Muscle of arm (tissue), 12 donors: ENCODE results near the gene NID1. TPM values are rescaled to one million over a fixed set of nuclear protein-coding genes. Genes with fewer than 3 reads are reported as not detected.
"Not testable (repeated sequence)": the region's sequence is repeated elsewhere in the genome, so short reads cannot be mapped to it uniquely, and the experiment has no call there.

Experiments used
- DNase-seq: peaks from one replicate; pipeline ENCODE4 v3.0.0-alpha.2; 2013
- polyA plus RNA-seq, 12 donors: library from polyadenylated mRNA; unstranded; fragments of 120-200 nt; gene quantifications; one replicate each; pipeline ENCODE4 v1.2.1, GENCODE V29; 2013; ENCODE audit not compliant: insufficient read length in 12 of 12

Gene NID1
- polyA plus RNA-seq, 12 donors, result 154 to 314 (median 260) TPM

- no peak for DNase-seq
Measured at GRCh38 chr1:235968831-235969230, 96.1 kb downstream of the NID1 start.

GRCh38 chr1:235966134-235966533, 98.8 kb downstream of the NID1 start:
- not testable (repeated sequence) for DNase-seq

DNA sequence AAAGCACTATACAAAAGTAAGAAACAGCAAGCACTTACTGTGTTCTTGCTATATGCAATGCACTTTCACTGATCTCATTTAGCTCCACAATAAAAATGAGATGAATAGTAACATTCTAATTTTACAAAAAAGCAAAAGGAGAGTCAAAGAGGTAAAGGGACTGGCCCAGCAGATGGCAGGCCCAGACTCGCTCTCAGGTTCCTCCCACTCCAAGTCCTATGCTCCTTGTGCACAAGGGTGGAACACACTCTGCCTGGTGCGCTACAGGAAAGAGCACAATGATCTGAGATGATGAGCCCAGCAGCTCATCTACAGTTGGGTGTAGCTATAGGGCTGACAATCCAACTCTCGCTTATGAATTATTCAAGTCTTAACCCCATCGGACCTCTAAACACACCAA, 104.1 kb downstream of the NID1 start:
- no peak for DNase-seq

DNA sequence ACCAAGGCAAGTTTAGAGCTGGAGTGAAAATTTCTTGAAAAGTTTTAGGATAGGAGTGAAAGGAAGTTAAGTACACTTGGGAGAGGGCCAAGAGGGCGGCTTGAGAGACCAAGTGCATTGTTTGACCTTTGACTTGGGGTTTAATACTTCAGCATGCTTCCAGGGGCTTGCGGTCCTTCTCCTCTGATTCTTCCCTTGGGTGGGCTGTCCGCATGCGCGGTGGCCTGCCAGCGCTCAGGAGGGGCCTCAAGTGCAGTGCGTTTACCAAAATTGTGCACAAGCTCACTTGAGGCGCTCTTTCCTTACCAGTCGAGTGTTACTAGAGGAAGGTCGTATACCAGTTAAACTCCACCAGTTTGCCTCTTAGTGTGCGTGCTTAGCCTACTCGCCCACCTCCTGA, 106.9 kb downstream of the NID1 start:
- DNase-seq, result no peak

GRCh38 chr1:235955777-235956176, 109.1 kb downstream of the NID1 start:
- DNase-seq, result no peak

DNA sequence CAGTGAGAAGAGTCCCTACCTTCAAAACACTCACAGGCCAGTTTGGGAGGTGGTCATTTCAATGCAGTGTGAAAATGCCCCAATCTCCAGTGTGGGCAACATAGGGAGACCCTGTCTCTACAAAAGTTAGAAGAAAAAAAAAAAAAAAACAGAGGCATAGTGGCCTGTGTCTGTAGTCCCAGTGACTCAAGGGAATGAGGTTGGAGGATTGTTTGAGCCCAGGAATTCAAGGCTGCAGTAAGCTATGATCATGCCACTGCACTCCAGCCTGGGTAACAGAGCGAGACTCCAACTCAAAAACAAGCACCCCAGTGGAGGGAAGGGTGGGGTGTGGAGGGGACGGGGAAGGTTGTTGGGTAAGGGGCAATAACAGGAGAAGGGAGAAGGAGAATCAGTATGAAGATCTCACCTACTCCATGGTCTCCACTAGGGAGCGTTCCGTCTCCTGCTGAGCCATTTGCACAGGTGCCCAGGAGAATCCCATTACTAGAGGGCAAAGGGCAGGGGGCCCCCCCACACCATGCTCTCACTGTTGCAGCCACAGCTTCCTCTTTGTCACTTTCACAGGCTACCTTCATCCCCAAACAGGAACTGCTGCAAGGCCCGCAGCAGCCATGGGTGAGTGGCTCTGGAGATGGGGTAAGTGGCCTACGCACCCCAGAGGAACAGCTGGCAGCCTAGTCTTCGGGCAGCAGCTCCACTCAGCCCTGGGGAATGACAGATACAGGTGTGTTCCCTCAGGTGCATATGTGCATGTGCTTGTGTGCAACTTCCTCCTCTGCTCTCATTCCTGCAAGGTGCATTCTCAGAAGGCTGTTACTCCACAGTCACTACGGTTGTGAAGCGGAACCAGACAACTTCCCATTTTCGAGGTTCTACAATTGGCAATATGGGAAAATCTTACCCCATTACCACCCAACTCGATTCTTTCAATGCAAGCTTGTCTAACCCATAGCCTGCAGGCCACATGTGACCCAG, 110.3 kb downstream of the NID1 start:
- DNase-seq, result no peak

- DNase-seq, result no peak
Measured at GRCh38 chr1:235953801-235954200, 111.1 kb downstream of the NID1 start.

GRCh38 chr1:235952950-235953615, 111.8 kb downstream of the NID1 start:
- no peak for DNase-seq

- DNase-seq, result no peak
Measured at GRCh38 chr1:235951661-235952060, 113.2 kb downstream of the NID1 start.

DNA sequence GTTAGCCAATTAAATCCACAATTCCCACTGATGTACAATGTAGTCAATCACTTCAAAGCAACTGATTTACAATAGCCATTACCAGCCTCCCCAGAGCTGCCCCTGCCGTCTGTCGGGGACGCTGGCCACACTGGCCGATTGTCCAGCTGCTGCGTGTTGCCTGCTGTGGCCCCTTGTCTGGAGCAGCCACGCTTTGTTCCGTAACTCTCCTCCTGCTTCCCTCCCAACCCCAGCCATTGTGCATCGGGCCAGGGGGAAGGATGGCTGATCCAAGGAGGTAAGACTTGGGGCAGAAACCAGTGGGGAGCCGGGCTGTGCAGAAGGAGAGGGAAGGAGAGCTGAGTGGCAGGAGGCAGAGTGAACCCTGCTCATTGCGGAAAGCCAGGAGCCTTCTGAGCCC, 114.6 kb downstream of the NID1 start:
- DNase-seq, result no peak

- DNase-seq, result no peak
Measured at GRCh38 chr1:235948774-235949427, 116.0 kb downstream of the NID1 start.

GRCh38 chr1:235947989-235948388, 116.9 kb downstream of the NID1 start:
- DNase-seq, result no peak

DNA sequence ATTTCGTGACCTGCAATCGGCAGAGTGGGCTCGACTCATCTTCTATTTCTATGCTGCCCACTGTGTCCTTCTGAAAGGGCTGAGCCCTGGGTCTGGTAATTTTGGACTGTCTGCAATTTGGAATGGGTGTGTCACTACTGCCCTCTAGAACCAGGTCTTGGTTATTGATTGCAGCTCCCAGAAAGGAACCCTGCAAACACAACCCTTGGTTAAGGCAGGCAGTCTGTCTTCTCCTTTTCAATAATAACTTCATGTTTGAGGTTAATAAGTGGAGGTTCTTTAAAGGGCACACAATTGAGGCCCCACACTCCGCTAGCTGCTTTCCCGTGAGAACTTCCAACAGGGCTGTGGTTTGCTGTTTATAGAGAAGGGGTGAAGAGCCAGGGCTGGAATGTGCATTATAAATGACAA, 118.3 kb downstream of the NID1 start:
- no peak for DNase-seq

DNA sequence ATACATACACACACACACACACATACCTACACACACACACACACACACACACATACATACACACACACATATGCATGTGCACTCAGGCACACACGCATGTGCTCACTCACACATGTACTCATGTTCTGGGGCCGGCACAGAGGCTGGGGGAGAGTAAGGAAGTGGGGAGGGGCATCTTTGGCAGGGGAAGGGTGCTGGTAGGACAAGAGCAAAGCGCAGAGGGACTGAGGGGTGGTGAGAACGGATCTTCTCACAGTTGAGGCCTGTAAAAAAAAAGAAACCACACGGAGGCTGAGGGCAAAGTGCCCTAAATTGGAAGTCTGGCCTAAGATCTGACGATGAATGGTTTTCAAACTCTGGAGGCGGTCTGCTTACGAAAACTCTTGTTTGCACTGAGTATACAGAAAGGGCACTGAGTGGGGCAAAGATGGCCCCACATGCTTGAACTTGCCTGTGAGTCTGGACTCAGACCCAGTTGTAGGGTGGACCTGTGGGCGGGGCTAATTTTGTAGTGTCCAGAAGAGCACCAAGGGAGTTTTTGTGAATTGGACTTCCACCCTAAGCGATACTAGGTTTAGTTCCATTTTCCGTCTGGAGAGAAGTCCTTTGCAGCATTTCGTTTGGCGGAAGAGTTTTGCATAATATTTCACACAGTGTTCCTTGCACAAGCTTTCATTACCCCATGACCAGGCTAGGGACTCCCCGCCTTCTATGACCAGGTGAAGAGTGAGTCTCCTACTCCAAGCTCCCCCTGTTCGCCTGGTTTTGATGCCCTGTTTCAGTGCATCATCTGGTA, 118.9 kb downstream of the NID1 start:
- no peak for DNase-seq

- no peak for DNase-seq
Measured at GRCh38 chr1:235943581-235944114, 121.2 kb downstream of the NID1 start.

GRCh38 chr1:235942979-235943575, 121.8 kb downstream of the NID1 start:
- no peak for DNase-seq

DNA sequence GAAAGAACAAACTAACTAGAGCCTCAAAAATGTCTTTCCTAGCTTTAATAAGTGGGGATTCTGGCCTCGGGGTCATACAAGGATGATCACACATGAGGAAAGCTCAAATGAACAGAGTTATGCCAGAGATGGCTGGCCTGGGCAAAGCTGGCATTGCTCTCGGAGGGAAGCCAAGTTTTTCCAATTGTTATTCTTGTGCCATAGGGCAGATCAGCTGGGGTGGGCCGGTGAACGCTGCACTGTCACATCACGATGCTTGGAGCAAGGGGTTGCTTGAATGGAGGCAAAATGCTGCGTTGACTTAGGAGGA, 122.3 kb downstream of the NID1 start:
- no peak for DNase-seq

- DNase-seq, result no peak
Measured at GRCh38 chr1:235941876-235942624, 122.8 kb downstream of the NID1 start.

DNA sequence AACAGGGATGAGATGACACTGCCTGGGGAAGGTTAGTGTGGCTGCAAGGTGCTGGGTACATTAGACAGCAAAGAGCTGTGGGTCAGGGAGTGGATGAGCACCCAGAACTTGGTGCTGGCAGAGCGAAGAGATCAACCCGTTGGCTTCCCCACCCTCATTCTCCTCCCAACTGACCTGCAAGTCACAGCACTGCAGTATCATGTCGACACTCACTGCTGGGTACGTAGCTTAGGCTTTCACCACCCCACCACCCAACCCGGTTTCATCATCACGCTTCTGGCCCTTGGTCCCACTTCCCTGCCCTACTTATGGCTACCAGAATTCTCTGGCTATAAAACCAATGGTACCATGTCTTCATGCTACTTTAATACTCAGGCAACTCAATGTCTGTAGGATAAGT, 124.6 kb downstream of the NID1 start:
- DNase-seq, result no peak

- no peak for DNase-seq
Measured at GRCh38 chr1:235939480-235939775, 125.5 kb downstream of the NID1 start.
